Prostate gland (tissue), 2 donors: ENCODE measurements around the gene NDUFV2.

Experiments used
- CTCF ChIP-seq, 4 experiments: fragments of 200-600 bp in 2 of 4; fragments of 450-650 bp in 2 of 4; sonication (generic) in 2 of 4; IDR thresholded peaks; 1 replicate in 3 of 4; 2 replicates in 1 of 4; pipeline ENCODE4 v1.5.1; 2016 to 2019; ENCODE audit warnings: antibody characterized with exemption in 4 of 4, mild to moderate bottlenecking in 2 of 4, moderate library complexity in 2 of 4
- POLR2A ChIP-seq: fragments of 450-650 bp; IDR thresholded peaks from one replicate; pipeline ENCODE4 v1.6.1; 2016; ENCODE audit warnings: antibody characterized with exemption, mild to moderate bottlenecking

DNA sequence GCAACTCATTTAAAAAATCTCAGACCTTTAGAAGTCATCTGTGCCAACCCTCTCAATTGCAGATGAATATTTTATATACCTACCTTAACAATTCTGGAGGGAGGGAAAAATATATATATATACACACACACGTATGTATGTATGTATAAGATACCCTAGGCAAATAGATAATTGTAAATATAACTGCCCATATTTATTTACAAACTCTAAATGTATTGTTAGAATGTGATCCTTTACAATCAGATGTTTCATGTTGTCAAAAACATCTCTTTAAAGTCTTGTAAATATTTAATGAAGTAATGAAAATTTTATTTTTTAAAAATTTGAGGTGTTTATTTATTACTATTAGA, 45.7 kb downstream of the NDUFV2 start:
- no peak for TF ChIP-seq CTCF (IDR thresholded peaks at IDR 0.05)
- TF ChIP-seq POLR2A: no peak
